HG03135 (cell line): ENCODE measurements around the gene PLA2R1.
"Not testable (repeated sequence)": the region's sequence is repeated elsewhere in the genome, so short reads cannot be mapped to it uniquely, and the experiment has no call there.

ENCODE experiments used
- ATAC-seq: cut with Tn5 transposase; IDR thresholded peaks from one replicate; pipeline ENCODE4 v1.9.1; 2021; ENCODE audit warnings: mild to moderate bottlenecking, moderate library complexity; ENCODE audit not compliant: unreplicated experiment

The PLA2R1 gene

GRCh38 chr2:160063879-160064612 is 1.6 kb upstream of the PLA2R1 start:
- no peak for ATAC-seq

GRCh38 chr2:160063271-160063670 is 856 bp upstream of the PLA2R1 start:
- no peak for ATAC-seq

- no peak for ATAC-seq
These were observed 497 bp downstream of the PLA2R1 start for GRCh38 chr2:160061944-160062291.

GRCh38 chr2:160061533-160061932 is 882 bp downstream of the PLA2R1 start:
- ATAC-seq = no peak

DNA sequence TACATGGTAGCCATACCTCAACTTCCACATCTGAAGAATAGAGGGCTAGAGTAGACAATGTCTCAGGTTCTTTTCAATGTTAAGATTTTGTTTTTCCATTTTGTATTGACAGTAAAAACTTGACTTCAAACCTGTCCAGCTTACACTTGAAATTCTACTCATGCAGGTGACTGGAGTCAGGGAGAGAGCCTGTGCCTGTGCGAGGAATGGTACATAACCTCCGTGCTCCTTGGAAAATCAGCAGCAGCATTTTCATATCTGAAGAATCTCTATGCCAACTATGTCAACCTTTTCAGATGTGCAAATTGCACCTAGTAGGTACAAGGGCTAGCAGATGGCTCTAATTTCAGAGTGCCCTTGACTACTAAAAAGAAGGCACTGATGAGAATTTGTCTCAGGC is 2.1 kb downstream of the PLA2R1 start:
- no peak for ATAC-seq

DNA sequence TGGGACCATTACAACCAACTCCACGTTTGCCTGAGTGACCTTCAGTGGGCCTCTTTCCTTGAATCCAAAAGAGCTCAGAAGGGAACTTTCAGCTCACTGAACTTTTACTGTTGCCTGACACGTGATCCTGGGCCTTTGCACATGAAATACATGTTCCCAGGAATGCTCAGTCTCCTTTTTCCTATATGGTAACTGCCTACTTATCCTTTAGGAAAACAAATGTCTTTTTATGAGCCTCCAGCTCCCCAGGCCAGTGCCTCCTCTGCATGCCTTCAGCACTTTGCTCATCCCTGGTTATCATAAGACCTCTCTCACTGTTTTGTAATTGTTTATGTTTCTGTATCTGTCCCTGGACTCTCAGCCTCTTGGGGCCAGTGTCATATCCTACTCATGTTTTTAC is 5.1 kb downstream of the PLA2R1 start:
- no peak for ATAC-seq

GRCh38 chr2:160055726-160056108 is 6.7 kb downstream of the PLA2R1 start:
- ATAC-seq = no peak

GRCh38 chr2:160054984-160055725 is 7.3 kb downstream of the PLA2R1 start:
- ATAC-seq = no peak

- no peak for ATAC-seq
These were observed 8.5 kb downstream of the PLA2R1 start for GRCh38 chr2:160053946-160054345.

GRCh38 chr2:160052531-160052930 is 9.9 kb downstream of the PLA2R1 start:
- ATAC-seq = no peak

DNA sequence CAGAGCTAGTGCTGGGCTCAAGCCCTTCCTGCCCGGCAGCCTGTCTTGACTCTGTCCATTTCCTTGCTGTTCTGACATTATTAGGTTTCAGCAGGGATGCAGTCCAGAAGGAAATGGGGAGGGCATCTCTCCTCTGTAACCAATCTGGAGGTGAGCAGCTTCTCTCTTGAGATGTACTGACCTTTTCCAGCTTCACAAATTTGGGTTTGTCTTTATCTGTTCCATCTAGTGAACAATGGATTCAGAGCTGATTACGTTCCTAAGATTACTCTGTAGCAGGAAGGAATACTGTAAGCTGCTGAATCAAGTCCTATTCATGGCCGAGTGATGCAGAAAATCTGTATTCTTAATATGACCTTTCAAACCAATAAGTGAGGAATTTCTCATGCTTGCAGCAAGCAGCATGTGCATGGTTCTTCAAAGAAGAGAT is 11.0 kb downstream of the PLA2R1 start:
- no peak for ATAC-seq

- ATAC-seq = no peak
These were observed 12.3 kb downstream of the PLA2R1 start for GRCh38 chr2:160050147-160050546.

DNA sequence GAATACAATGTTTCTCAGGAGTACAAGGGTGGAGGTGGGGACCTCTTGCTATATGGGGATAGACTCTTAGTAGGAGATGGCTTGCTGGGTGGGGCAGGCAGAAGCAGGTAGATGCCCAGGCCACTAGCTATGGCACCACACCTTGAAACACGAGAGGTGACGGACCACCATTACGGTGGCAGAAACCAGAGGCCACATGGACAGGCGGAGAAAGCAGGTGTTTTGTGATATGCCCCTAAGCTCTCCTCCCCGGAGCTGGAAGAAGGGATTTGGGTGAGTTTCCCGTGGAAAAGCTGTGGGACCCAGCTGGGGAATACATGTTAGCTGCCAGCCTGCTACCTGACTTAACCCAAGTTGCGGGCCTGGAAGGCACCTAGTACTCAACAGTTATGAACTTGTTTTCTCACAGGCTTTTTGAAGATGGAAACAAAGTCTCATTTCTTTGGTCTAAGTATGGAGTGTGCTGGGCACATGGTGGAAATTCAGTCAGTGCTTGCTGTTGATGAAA is 16.7 kb downstream of the PLA2R1 start:
- ATAC-seq = no peak

DNA sequence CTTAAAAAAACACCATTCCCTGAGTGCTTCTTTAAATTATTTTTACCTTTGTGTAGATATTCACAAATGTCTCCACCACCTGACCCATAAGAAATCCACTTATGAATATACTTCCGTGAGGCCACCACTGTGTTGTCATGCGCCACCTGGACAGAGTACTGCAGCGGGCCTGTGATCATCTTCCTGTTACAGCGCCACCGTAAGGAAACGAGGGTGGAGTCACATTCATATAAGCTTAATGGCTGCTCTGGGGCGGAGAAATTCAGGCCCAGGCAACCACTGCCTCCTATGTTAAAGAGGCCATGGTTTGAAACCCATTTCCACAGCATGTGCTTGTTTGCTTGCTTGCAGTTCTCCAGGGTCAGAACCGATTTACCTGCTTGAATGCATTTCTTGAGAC is 17.7 kb downstream of the PLA2R1 start:
- ATAC-seq = no peak

- ATAC-seq = no peak
These were observed 19.1 kb downstream of the PLA2R1 start for GRCh38 chr2:160043265-160043664.

- no peak for ATAC-seq
These were observed 20.4 kb downstream of the PLA2R1 start for GRCh38 chr2:160042054-160042453.

DNA sequence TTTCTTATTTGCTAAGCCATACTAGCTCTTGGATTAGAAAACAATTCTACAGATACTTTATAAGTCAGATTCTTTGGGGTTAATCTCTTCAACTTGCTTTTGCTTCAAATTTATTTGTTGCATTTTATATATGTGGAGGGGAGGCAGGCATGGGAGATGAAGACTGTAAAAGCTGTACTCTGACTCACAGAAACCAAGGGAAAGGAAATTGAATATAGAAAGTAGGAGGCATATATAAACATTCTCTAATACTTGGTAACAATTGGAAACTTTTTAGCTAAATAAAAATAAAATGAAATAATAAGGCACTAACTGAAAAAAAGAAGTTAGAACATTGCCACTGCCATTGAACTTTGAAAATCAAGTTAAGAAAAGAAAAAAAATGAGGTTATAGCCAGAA is 21.3 kb downstream of the PLA2R1 start:
- no peak for ATAC-seq

DNA sequence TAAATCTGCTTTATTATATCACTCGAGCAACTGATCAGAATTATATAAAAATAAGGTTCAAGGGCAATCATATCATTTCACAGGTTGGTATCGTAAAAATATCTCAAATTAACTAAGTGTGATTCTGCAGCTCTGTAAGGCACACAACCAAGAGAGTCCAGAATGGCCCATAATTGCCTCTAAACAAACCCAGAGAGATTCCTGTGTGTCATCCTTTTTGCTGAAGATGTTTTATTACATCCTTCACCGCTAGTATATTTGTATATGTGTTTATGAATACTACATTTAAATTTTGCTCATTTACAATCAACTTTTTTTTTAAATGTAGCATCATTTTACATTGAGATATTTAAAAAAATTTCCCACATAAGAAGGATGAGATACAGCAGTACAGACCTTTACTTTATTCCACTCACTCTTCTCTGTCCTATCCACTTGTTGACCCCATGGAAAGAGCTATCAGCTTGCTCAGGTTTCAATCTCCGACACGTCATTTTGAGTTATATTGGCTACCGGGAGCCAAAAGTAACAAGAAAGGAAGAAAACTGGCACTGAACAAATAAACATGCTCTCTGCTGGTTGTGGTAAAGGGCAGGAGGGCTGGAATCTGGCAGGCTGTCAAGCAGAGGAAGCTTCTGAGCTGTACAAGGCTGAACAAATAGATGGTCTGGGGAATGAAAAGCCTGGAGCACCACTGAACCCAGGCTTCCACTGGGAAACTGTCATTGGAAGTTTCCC is 23.1 kb downstream of the PLA2R1 start:
- no peak for ATAC-seq

GRCh38 chr2:160038662-160039061 is 23.8 kb downstream of the PLA2R1 start:
- not testable (repeated sequence) for ATAC-seq

DNA sequence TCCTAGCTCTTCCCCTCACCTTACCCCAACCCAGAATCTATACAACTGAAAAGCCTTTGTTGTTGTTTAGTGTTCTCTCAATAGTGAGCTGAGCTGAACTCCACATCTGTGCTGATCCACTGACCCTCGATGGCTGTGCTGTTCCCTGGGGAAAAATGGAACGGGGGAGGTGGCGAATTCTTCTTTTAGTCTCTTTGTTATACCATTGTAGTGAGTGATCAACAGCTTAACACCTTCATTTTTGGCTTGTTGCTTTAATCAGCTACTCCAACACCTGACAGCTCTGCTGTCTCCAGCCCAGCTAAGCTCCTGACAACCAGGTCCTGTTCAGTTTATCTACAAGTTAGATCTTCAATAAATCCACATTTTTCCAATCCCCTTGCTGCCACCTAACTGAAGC is 25.7 kb downstream of the PLA2R1 start:
- ATAC-seq = no peak

- ATAC-seq = no peak
These were observed 27.3 kb downstream of the PLA2R1 start for GRCh38 chr2:160035125-160035524.

DNA sequence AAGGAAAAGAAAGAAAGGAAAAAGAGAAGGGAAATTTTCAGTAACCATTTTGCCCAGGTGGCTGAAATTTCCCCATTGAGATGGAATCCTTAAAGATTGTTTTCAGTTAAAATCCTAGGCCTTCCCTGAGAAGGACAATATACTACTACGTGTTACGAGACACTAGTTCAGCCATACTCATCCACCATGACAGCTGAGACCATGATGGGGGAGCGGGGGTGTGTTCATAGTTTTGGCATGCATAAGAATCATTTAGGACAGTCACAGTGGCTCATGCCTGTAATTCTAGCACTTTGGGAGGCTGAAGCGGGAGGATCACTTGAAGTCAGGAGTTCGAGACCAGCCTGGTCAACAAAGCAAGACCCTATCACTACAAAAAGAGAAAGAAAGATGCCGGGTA is 28.0 kb downstream of the PLA2R1 start:
- ATAC-seq = no peak
